Fibroblast of the aortic adventitia (primary cell): Measurements from ENCODE around the gene HNRNPLL. TPM values are rescaled to one million over a fixed set of nuclear protein-coding genes. Genes with fewer than 3 reads are reported as not detected.

ENCODE experiments used
- DNase-seq: peaks from one replicate; pipeline ENCODE4 v3.0.0-alpha.2; 2010; ENCODE audit warnings: low read depth
- H3K4me3 ChIP-seq: 2 replicates; pipeline ENCODE4 v1.5.1; 2011; ENCODE audit warnings: low read depth, mild to moderate bottlenecking, control low read depth, low read length, moderate library complexity
- total RNA-seq: library from RNA; depleted of rRNA; stranded (reverse); fragments of >200 nt; gene quantifications from 2 replicates; pipeline ENCODE4 v1.2.3, GENCODE V29; 2012; ENCODE audit warnings: low replicate concordance
- TF ChIP-seq, protein P1 (sequence below): IDR thresholded peaks from 2 replicates; pipeline ENCODE4 v1.5.1; 2011; ENCODE audit warnings: mild to moderate bottlenecking, low read length, control low read depth, inconsistent platforms; ENCODE audit not compliant: insufficient read depth

The HNRNPLL gene
- total RNA-seq, 1 donor: 45.0 TPM

DNA sequence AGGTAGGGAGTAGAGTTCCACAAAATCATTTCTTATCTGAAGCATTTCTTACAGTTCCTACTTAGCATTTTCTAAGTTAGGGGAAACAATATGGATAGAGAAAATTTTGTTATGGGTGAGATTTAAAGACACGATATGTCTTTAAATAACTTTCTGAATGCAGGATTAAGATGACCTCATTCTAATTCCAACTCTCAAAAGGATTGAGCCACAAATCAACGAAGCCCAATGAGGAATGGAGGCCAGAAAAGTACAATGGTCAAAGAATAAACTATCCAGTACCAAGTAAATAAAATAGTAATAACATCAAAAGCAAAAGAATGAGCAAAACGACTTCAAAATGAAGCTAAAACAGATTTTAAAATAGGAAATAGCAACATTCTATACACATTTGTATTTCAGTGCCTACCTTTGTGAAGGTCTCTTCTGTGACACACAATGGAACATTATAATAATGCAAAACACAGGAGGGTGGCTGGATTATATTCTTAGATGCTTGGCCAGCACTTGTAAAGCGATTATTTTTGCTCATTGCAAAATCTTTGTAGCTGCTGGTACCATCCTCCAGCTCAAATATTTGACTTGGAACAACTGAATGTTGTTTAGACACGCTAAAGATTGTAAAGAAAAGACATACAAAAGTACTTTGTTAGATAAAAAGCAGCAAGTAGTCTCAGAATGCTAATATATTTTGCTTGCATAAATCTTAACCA is 33.8 kb downstream of the HNRNPLL start:
- TF ChIP-seq, protein P1, sequence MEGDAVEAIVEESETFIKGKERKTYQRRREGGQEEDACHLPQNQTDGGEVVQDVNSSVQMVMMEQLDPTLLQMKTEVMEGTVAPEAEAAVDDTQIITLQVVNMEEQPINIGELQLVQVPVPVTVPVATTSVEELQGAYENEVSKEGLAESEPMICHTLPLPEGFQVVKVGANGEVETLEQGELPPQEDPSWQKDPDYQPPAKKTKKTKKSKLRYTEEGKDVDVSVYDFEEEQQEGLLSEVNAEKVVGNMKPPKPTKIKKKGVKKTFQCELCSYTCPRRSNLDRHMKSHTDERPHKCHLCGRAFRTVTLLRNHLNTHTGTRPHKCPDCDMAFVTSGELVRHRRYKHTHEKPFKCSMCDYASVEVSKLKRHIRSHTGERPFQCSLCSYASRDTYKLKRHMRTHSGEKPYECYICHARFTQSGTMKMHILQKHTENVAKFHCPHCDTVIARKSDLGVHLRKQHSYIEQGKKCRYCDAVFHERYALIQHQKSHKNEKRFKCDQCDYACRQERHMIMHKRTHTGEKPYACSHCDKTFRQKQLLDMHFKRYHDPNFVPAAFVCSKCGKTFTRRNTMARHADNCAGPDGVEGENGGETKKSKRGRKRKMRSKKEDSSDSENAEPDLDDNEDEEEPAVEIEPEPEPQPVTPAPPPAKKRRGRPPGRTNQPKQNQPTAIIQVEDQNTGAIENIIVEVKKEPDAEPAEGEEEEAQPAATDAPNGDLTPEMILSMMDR: no peak
- no peak overlapping the region for H3K4me3 ChIP-seq
- no peak for DNase-seq

DNA sequence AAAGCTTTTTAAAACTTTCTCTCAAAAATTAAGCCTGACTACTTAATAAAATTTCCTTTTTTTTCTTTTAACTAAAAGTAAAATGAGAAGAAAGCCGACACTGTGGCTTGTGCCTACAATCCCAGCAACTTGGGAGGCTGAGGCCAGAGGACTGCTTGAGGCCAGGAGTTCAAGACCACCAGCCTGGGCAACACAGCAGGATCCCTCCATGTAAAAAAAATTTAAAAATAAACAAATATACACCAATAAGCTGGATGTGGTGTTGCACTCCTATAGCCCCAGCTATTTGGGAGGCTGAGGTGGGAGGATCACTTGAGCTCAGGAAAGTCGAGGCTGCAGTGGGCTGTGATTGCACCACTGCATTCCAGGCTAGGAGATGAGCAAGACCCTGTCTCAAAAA is 37.4 kb downstream of the HNRNPLL start:
- DNase-seq: no peak
- H3K4me3 ChIP-seq: no peak overlapping the region
- TF ChIP-seq, protein P1: no peak

DNA sequence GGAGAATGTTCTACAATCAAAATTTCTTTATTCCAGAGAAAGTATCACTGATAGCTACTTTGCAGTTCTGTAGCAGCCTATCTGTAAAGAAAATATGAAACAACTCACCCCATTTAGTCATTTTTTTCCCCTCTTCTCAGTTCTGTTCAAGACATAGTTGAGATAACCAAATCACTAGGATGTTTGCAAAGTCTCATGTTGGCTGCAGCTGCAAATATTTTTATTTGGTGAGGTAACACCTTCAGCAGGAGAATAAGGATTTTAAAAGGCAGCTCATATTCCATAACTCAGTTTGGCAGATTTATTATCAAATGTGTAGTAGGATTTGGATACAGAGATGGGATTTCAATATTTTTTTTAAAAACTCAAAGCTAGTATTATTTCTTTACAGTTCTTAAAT is 41.0 kb downstream of the HNRNPLL start:
- H3K4me3 ChIP-seq: no peak overlapping the region
- TF ChIP-seq, protein P1: no peak
- DNase-seq: no peak

DNA sequence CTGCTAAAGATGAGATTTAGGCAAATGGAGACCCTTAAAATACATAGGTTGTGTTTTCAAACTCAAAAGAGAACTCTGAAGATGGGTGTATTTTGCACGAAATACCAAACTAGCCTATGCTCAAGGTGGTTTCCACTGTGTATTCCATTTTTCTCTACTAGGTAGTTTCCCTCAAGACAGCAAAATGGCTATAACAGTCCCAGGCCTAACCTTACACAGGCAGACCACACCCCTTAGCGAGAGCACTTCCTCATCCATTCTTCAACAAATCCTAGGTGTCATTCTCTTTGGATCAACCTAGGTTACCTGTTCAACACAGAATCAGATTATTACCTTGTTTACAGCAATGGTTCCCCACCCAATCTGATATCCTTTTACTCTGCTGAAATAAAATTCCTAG is 42.6 kb downstream of the HNRNPLL start:
- TF ChIP-seq, protein P1: no peak
- H3K4me3 ChIP-seq: no peak overlapping the region
- no peak for DNase-seq

DNA sequence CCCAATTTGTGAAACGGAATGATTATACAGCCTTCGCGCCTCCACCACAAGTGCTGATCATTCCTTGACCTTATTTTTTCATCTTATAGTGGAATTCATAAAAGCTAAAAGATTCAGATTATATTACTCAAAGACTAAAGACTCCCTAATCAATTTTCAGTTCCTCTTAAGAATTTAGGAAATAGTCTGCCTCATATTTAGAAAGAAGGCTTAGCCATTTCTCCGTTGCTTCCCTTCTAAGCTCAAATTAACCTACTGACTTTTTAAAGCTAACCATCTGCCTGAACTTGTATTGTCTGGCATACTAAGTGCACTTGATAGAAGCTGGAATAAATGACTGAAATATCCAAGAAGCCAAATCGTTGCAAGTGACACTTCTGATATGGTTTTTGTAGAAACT is 44.7 kb downstream of the HNRNPLL start:
- H3K4me3 ChIP-seq: no peak overlapping the region
- TF ChIP-seq, protein P1: no peak
- no peak for DNase-seq

DNA sequence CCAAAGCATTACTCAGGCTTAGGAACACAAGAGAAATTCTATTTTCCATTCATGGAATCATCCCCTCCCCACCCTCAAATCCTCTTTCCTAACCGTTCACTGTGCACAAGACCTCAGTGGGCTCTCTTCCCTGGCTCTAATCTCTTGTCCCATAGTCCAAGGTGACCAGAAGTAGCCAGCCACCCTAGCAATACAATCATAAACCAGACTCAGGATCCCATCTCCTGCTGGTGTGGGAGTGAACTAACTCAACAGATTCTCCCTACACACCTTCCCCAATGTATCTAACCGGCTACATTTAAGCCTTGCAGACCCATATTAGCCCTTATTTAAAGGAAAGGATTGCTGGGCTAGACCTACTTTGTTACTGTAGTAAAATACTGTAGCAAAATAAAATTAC is 45.5 kb downstream of the HNRNPLL start:
- TF ChIP-seq, protein P1: no peak
- DNase-seq: no peak
- H3K4me3 ChIP-seq: no peak overlapping the region
